Loucy (cell line): ENCODE results near the gene MBD3.

Experiments
- EZH2phosphoT487 ChIP-seq: fragments of 200-600 bp; IDR thresholded peaks from 2 replicates; pipeline ENCODE4 v1.6.1; 2018; ENCODE audit warnings: antibody characterized with exemption, mild to moderate bottlenecking, moderate library complexity, borderline replicate concordance
- TF ChIP-seq, protein P1 (sequence below): fragments of 200-600 bp; sonication (generic); conservative IDR thresholded peaks from 2 replicates; pipeline ENCODE4 v1.5.1; 2014; ENCODE audit warnings: mild to moderate bottlenecking, antibody characterized with exemption, low read length

DNA sequence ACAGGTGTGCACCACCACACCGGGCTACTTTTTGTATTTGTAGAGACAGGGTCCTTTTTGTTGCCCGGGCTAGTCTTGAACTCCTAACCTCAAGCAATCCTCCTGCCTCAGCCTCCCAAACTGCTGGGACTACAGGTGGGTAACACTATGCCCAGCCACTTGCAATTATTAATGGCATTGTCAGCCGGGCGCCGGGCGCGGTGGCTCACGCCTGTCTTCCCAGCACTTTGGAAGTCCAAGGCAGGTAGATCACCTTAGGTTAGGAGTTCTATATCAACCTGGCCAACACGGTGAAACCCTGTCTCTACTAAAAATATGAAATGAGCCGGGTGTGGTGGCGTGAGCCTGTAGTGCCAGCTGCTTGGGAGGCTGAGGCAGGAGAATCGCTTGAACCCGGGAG, 21.8 kb downstream of the MBD3 start:
- TF ChIP-seq, protein P1, sequence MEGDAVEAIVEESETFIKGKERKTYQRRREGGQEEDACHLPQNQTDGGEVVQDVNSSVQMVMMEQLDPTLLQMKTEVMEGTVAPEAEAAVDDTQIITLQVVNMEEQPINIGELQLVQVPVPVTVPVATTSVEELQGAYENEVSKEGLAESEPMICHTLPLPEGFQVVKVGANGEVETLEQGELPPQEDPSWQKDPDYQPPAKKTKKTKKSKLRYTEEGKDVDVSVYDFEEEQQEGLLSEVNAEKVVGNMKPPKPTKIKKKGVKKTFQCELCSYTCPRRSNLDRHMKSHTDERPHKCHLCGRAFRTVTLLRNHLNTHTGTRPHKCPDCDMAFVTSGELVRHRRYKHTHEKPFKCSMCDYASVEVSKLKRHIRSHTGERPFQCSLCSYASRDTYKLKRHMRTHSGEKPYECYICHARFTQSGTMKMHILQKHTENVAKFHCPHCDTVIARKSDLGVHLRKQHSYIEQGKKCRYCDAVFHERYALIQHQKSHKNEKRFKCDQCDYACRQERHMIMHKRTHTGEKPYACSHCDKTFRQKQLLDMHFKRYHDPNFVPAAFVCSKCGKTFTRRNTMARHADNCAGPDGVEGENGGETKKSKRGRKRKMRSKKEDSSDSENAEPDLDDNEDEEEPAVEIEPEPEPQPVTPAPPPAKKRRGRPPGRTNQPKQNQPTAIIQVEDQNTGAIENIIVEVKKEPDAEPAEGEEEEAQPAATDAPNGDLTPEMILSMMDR: no peak
- TF ChIP-seq EZH2phosphoT487: no peak
